Glutamatergic neuron (in vitro differentiated cells): ENCODE data around the gene TSPAN9. TPM values are rescaled to one million over a fixed set of nuclear protein-coding genes. Genes with fewer than 3 reads are reported as not detected.

ENCODE experiments used
- DNase-seq: peaks from one replicate; pipeline ENCODE4 v3.0.0; 2022
- H3K27ac Mint-ChIP-seq: one replicate; pipeline ENCODE4 v1.8.0; 2020; ENCODE audit warnings: mild to moderate bottlenecking, mixed read lengths, inconsistent platforms; ENCODE audit not compliant: unreplicated experiment
- H3K27me3 Mint-ChIP-seq: one replicate; pipeline ENCODE4 v1.8.0; 2020; ENCODE audit warnings: mild to moderate bottlenecking, moderate library complexity, mixed read lengths, inconsistent platforms; ENCODE audit not compliant: unreplicated experiment
- H3K36me3 Mint-ChIP-seq: one replicate; pipeline ENCODE4 v1.8.0; 2020; ENCODE audit warnings: mild to moderate bottlenecking, mixed read lengths, inconsistent platforms; ENCODE audit not compliant: unreplicated experiment
- H3K4me1 Mint-ChIP-seq: one replicate; pipeline ENCODE4 v1.8.0; 2020; ENCODE audit warnings: mild to moderate bottlenecking, low read depth, mixed read lengths, inconsistent platforms; ENCODE audit not compliant: unreplicated experiment
- H3K4me3 Mint-ChIP-seq: one replicate; pipeline ENCODE4 v1.8.0; 2020; ENCODE audit warnings: mild to moderate bottlenecking, mixed read lengths, inconsistent platforms; ENCODE audit not compliant: unreplicated experiment
- H3K9me3 Mint-ChIP-seq: one replicate; pipeline ENCODE4 v1.8.0; 2020; ENCODE audit warnings: mild to moderate bottlenecking, moderate library complexity, mixed read lengths, inconsistent platforms; ENCODE audit not compliant: unreplicated experiment
- total RNA-seq: library from RNA; stranded (reverse); fragmentation: NEBNext Ultra II Directional; extraction: Animal tissue kit (Norgen Biotek cat#: 25700); gene quantifications from one replicate; pipeline ENCODE4 v1.2.1, GENCODE V29; 2021; ENCODE audit not compliant: unreplicated experiment
- TF ChIP-seq, protein P1 (sequence below): fragments of 200-600 bp; sonication (generic); IDR thresholded peaks from one replicate; pipeline ENCODE4 v1.5.0; 2021; ENCODE audit not compliant: partially characterized antibody, unreplicated experiment

TSPAN9 gene
- total RNA-seq, 1 donor from 2014 or later, result 142 TPM

DNA sequence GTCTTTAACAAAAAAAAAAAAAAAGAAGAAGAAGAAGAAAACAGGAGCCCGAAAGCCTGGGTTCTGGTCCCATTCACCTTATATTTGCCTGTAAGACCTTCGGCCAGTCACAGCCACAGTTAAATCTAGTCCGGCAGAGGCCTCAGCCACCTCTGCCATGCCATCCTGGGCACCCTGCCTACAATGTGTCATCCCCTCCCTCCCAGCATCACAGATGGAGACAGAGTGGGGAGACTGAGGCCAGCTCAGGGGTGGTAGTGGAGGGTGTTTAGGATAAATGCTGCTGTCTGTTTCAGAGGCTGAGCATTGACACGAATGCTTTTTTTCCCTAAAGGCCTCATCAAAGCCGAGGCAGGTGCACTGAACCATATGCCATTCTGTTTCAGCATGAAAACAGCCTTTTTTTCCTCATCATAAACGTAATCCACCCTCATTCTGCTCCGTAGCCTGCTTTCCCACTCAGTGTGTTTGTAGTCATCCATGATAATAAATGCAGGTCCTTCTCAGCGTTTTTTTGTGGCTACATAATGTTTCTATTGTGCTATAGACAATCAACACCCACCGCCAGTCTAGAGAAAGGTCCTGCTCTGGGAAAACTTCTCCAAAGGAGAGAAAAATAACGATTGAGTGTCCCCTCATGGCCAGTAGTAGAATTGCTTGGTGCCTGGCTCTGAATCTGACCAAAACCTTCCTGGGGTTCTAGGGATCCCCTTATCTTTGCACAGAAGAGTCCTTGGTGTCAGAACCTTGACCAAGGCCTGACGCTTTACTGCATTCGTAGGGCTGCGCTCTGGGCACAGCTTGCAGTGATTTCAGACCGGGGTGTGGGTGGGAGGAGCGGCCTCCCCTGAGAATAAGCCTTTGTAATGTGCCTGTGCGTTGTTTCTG, 41.1 kb upstream of the TSPAN9 start:
- Mint-ChIP-seq H3K36me3 (no peaks in the 10 kb centered on the region), H3K9me3 (peaks cover 6% of the 10 kb centered on the region), H3K27ac (peak overlapping the region; percentile 79)

DNA sequence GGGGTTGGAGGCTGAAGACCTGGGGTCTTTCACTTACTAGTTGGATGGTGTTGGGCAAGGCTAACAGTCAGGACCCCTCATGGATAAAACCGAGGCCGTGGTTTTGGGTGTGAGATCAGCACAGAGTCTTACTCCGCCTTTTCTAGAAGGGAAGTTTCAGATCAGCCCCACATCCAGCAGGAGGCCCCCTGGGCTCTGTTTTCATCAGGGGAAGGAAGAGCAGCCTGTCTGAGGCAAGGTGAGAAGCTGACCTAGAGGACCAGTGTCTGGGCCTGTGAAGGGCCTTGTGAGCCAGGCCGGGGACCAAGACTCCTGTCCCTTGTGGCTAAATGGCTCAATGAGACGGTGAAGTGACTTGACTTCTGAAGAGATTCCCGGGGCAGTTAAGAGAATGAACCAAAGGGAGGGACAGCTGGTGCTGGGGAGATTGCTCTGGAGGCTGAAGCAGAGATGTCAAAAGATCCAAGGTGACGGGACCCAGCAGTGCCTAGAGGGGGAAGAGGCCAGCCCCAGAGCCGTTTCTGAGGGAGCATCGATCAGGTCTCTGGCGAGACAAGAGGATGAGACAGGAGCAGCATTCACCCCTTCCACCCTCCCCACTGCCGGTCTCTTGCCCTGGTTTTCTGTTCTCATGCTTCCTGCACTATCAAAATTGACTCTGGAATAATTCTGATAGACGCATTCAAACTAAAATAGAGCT, 40.1 kb upstream of the TSPAN9 start:
- peaks cover 32% of the 10 kb centered on the region for H3K4me1 Mint-ChIP-seq
- peaks cover 16% of the 10 kb centered on the region for H3K27me3 Mint-ChIP-seq
- no peaks in the 10 kb centered on the region for H3K36me3 Mint-ChIP-seq
- TF ChIP-seq, protein P1, sequence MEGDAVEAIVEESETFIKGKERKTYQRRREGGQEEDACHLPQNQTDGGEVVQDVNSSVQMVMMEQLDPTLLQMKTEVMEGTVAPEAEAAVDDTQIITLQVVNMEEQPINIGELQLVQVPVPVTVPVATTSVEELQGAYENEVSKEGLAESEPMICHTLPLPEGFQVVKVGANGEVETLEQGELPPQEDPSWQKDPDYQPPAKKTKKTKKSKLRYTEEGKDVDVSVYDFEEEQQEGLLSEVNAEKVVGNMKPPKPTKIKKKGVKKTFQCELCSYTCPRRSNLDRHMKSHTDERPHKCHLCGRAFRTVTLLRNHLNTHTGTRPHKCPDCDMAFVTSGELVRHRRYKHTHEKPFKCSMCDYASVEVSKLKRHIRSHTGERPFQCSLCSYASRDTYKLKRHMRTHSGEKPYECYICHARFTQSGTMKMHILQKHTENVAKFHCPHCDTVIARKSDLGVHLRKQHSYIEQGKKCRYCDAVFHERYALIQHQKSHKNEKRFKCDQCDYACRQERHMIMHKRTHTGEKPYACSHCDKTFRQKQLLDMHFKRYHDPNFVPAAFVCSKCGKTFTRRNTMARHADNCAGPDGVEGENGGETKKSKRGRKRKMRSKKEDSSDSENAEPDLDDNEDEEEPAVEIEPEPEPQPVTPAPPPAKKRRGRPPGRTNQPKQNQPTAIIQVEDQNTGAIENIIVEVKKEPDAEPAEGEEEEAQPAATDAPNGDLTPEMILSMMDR, result no peak
- no peak for DNase-seq
- H3K4me3 Mint-ChIP-seq, result peak overlapping the region; percentile 19
- H3K9me3 Mint-ChIP-seq, result peaks cover 6% of the 10 kb centered on the region
- H3K27ac Mint-ChIP-seq, result peak overlapping the region; percentile 74

More for the DNA sequence above, 41.1 kb upstream of the TSPAN9 start:
- TF ChIP-seq, protein P1, result peak; percentile 59
- no peak for DNase-seq
- Mint-ChIP-seq H3K4me3 (no peak overlapping the region), H3K4me1 (peaks cover 28% of the 10 kb centered on the region), H3K27me3 (peaks cover 15% of the 10 kb centered on the region)

DNA sequence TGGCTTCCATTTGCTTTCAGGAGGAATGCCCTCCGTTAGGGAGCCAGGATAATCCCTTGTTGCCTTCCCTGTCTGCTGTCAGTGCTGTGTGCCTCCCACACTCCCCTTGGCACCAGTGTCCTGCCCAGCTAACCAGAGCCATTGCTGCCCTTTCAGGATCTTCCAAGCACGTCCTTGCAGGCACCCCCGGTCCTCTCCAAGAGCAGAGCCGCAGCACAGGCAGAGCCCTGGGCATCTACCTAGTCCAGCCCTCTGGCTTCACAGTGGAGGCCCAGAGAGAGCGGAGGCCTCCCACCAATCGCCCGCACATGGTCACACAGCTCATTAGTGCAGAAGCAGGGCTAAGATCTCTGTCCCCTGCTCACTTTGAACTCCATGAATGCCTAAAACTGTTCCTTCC, 39.0 kb upstream of the TSPAN9 start:
- no peak for DNase-seq
- Mint-ChIP-seq H3K9me3 (peaks cover 9% of the 10 kb centered on the region), H3K27ac (no peak overlapping the region), H3K4me1 (peaks cover 37% of the 10 kb centered on the region), H3K36me3 (no peaks in the 10 kb centered on the region), H3K4me3 (no peak overlapping the region), H3K27me3 (peaks cover 21% of the 10 kb centered on the region)
- TF ChIP-seq, protein P1, result no peak

DNA sequence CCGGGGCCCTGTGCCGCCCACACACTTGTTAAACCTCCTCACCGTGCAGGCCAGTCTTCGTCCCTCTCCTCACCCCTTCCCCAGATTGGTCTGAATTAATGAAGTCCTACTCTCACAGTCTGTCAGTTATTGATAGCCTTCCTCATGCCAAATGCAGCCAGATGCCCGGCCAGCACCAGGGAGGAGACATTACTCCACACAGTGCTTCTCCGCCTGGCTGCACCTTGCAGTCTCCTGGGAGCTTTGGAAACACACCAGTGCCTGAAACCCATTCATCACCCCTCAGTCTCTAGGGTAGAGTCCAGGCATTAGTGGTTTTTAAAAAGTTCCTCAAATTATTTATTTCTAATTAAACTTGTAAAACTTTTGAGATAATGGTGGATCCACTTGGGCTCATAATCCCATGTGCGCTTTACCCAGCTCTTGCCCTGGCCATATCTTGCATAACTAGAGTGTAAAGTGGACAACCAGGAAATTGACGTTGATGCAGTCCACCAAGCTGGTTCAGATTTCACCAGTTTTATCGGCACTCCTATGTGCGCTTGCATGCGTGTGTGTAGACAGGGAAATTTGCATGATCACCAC, 38.2 kb upstream of the TSPAN9 start:
- Mint-ChIP-seq H3K9me3 (peaks cover 6% of the 10 kb centered on the region), H3K27ac (no peak overlapping the region), H3K36me3 (no peaks in the 10 kb centered on the region), H3K4me3 (no peak overlapping the region), H3K27me3 (peaks cover 17% of the 10 kb centered on the region), H3K4me1 (peaks cover 38% of the 10 kb centered on the region)
- TF ChIP-seq, protein P1, result no peak
- no peak for DNase-seq
